Colonic mucosa (tissue), 4 donors: Measurements from ENCODE around the gene KIF6. TPM values are rescaled to one million over a fixed set of nuclear protein-coding genes. Genes with fewer than 3 reads are reported as not detected.

Source experiments
- DNase-seq: peaks from one replicate; pipeline ENCODE4 v3.0.0-alpha.2; 2020
- H3K27ac ChIP-seq: fragments of 200-600 bp; one replicate; pipeline ENCODE4 v1.8.0; 2021
- H3K27me3 ChIP-seq: fragments of 200-600 bp; one replicate; pipeline ENCODE4 v1.8.0; 2021
- H3K36me3 ChIP-seq: fragments of 200-600 bp; one replicate; pipeline ENCODE4 v1.8.0; 2021
- H3K4me1 ChIP-seq: fragments of 200-600 bp; one replicate; pipeline ENCODE4 v1.8.0; 2021; ENCODE audit warnings: mild to moderate bottlenecking
- H3K4me3 ChIP-seq: fragments of 200-600 bp; one replicate; pipeline ENCODE4 v1.8.0; 2021
- H3K9ac ChIP-seq, 2 donors: one replicate each; pipeline ENCODE4 v1.7.0; 2013; ENCODE audit warnings: control low read depth in 2 of 2, low read depth in 2 of 2, low read length in 2 of 2
- H3K9me3 ChIP-seq: fragments of 200-600 bp; one replicate; pipeline ENCODE4 v1.8.0; 2021
- CTCF ChIP-seq: fragments of 200-600 bp; IDR thresholded peaks from one replicate; pipeline ENCODE4 v1.8.0; 2022; ENCODE audit warnings: antibody characterized with exemption, mild to moderate bottlenecking
- intact Hi-C: fragments of 100-400 bp; cut with DNase I; formaldehyde crosslinking; loops from one replicate; pipeline ENCODE4 v1.14.1; 2022
- total RNA-seq, 2 donors: library from RNA; stranded (reverse); fragmentation: NEBNext Ultra II Directional in 1 of 2; extraction: Animal tissue kit (Norgen Biotek cat#: 25700) in 1 of 2; gene quantifications; one replicate each; pipeline ENCODE4 v1.2.1, GENCODE V29; 2021
- donor health status: healthy.
- donor health status: DM: no; HTN: no; CAD: no.
- donor health status: DM: no; HTN: no; CAD: no.

The KIF6 gene
- total RNA-seq, 2 donors from 2014 or later: 0.08 to 0.17 TPM

DNA sequence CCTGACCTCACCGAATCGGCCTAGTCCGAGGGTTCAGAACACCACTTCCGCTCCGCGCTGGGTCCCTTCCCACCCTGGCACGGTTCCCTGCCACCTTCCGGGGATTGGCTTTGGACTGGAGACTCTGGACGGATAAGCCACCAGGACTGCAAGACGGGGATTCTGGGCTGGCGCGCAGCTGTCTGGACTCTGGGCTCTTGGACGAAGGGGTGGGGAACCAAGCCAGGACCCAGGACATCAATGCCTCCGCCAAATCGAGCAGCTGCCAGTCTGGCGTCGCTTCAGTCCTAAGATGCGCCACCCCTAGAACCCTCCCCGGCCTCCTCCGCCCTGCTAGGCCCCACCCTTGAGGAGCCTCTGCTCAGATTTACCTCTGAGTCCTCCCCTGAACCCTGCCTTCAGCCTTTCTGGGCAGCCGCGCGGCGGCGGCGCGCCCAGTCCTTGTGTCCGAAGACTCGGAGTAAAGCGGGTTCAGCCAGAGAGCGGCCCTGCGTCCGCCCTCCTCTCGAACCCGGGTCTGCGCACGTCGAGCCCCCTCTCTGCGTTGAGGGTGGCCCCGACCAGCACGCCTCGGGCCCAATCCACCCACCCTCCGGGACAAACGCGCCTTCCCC is 412.2 kb downstream of the KIF6 start:
- H3K36me3 ChIP-seq: no peaks in the 10 kb centered on the region
- no peak for TF ChIP-seq CTCF
- no peaks in the 10 kb centered on the region for H3K9me3 ChIP-seq
- no peak overlapping the region for H3K27ac ChIP-seq
- no peak overlapping the region for H3K9ac ChIP-seq
- intact Hi-C loops: loop anchor here (5.0 to 10.0 kb wide), 2 partner anchors 338 to 441 kb away; no protein-coding TSS in a partner anchor
- peaks cover 11% of the 10 kb centered on the region for H3K4me1 ChIP-seq
- H3K4me3 ChIP-seq: peak overlapping the region; percentile 9
- no peak for DNase-seq
- H3K27me3 ChIP-seq: peaks cover 25% of the 10 kb centered on the region

- Histone ChIP-seq H3K27ac (no peak overlapping the region), H3K9ac (no peak overlapping the region), H3K27me3 (peaks cover 25% of the 10 kb centered on the region), H3K4me3 (no peak overlapping the region), H3K9me3 (no peaks in the 10 kb centered on the region), H3K4me1 (peaks cover 11% of the 10 kb centered on the region), H3K36me3 (no peaks in the 10 kb centered on the region)
- intact Hi-C loops: loop anchor here (5.0 to 10.0 kb wide), 2 partner anchors 336 to 438 kb away; no protein-coding TSS in a partner anchor
- TF ChIP-seq CTCF: no peak
- DNase-seq: no peak
These were observed 414.7 kb downstream of the KIF6 start for GRCh38 chr6:39310542-39310941.

GRCh38 chr6:39309942-39310531 is 415.2 kb downstream of the KIF6 start:
- Histone ChIP-seq H3K27me3 (peaks cover 25% of the 10 kb centered on the region), H3K36me3 (no peaks in the 10 kb centered on the region), H3K9me3 (no peaks in the 10 kb centered on the region), H3K4me1 (peaks cover 11% of the 10 kb centered on the region), H3K27ac (no peak overlapping the region), H3K9ac (no peak overlapping the region), H3K4me3 (no peak overlapping the region)
- intact Hi-C loops: loop anchor here (5.0 to 10.0 kb wide), 2 partner anchors 335 to 438 kb away; no protein-coding TSS in a partner anchor
- peak; percentile 83 for DNase-seq
- peak; percentile 74 for TF ChIP-seq CTCF

DNA sequence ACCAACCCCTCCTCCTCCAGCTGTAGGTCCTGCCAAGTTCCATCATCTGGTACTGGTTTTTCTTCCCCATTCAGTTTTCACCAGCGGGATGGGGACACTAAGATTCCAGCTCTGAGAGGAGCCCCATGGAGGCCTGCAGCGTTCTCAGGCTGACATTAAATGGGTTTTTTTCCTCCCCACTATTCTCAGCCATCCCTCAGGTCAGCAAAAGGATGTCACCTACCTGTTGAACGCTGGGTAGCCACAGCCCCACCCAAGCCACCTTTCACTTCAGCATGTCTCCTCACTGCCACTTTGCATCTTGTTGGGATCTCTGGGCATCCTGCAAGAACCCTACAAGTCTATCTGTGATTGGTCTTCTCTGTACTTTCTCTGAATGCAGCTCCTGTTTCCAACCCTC is 417.7 kb downstream of the KIF6 start:
- H3K36me3 ChIP-seq: no peaks in the 10 kb centered on the region
- intact Hi-C loops: no loop called here
- peaks cover under 1% of the 10 kb centered on the region for H3K27me3 ChIP-seq
- no peaks in the 10 kb centered on the region for H3K9me3 ChIP-seq
- no peak for TF ChIP-seq CTCF
- no peak overlapping the region for H3K9ac ChIP-seq
- no peak for DNase-seq
- H3K27ac ChIP-seq: no peak overlapping the region
- H3K4me1 ChIP-seq: no peaks in the 10 kb centered on the region
- no peak overlapping the region for H3K4me3 ChIP-seq

DNA sequence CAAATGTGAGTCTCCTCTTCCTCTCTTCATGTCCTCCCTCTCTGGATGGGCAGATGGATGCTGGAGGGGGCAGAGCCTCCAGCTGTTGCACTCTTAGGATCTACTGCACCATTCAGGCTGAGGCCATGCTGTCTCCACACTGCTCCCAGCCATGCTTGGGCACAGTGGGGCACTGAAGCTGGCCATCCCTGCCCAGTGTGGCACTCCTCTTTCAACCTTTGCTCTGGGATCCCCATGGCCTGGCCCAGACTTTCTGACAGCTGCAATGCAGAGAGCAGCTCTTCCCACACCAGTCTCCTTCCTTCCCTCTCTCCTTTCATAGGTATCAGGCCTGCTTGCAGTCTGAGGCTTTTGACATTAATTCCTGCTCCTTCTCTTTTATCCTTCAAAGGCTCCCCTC is 420.3 kb downstream of the KIF6 start:
- intact Hi-C loops: loop anchor here (2.0 kb wide), 1 partner anchor 138 kb away; no protein-coding TSS in a partner anchor
- Histone ChIP-seq H3K36me3 (no peaks in the 10 kb centered on the region), H3K27me3 (no peaks in the 10 kb centered on the region), H3K27ac (no peak overlapping the region), H3K4me3 (no peak overlapping the region), H3K4me1 (no peaks in the 10 kb centered on the region), H3K9ac (no peak overlapping the region), H3K9me3 (no peaks in the 10 kb centered on the region)
- no peak for TF ChIP-seq CTCF
- DNase-seq: no peak
